Progenitor cell of endocrine pancreas (in vitro differentiated cells): ENCODE data around the gene BTBD9. TPM values are rescaled to one million over a fixed set of nuclear protein-coding genes. Genes with fewer than 3 reads are reported as not detected.

Experiments
- DNase-seq: peaks from one replicate; pipeline ENCODE4 v3.0.0; 2021; ENCODE audit warnings: low spot score; ENCODE audit not compliant: unreplicated experiment
- H3K27ac Mint-ChIP-seq: 2 replicates; pipeline ENCODE4 v1.8.0; 2021; ENCODE audit warnings: mild to moderate bottlenecking, moderate library complexity, mixed read lengths
- H3K27me3 Mint-ChIP-seq: 2 replicates; pipeline ENCODE4 v1.8.0; 2021; ENCODE audit warnings: mixed read lengths
- H3K36me3 Mint-ChIP-seq: 2 replicates; pipeline ENCODE4 v1.8.0; 2022; ENCODE audit warnings: mixed read lengths; ENCODE audit not compliant: insufficient read depth
- H3K4me1 Mint-ChIP-seq: 2 replicates; pipeline ENCODE4 v1.8.0; 2021; ENCODE audit warnings: low read depth, mixed read lengths
- H3K4me3 Mint-ChIP-seq: 2 replicates; pipeline ENCODE4 v1.8.0; 2021; ENCODE audit warnings: low read depth, mild to moderate bottlenecking, moderate library complexity, mixed read lengths
- H3K9me3 Mint-ChIP-seq: 2 replicates; pipeline ENCODE4 v1.8.0; 2021; ENCODE audit warnings: low read depth, mixed read lengths
- CTCF ChIP-seq: fragments of 200-600 bp; sonication (generic); IDR thresholded peaks from one replicate; pipeline ENCODE4 v1.5.0; 2021; ENCODE audit warnings: antibody characterized with exemption, mild to moderate bottlenecking; ENCODE audit not compliant: unreplicated experiment
- total RNA-seq: library from RNA; stranded (reverse); gene quantifications from 2 replicates; pipeline ENCODE4 v1.2.1, GENCODE V29; 2021

Gene BTBD9
- total RNA-seq, 1 donor from 2014 or later: 25.9 TPM

- Mint-ChIP-seq H3K4me1 (peaks cover 19% of the 10 kb centered on the region), H3K27ac (peak overlapping the region; percentile 8), H3K27me3 (no peaks in the 10 kb centered on the region), H3K9me3 (no peaks in the 10 kb centered on the region), H3K36me3 (no peaks in the 10 kb centered on the region), H3K4me3 (no peak overlapping the region)
- TF ChIP-seq CTCF: no peak
- DNase-seq: no peak
These were observed 421.5 kb downstream of the BTBD9 start for GRCh38 chr6:38218235-38218634.

GRCh38 chr6:38216451-38216850 is 423.3 kb downstream of the BTBD9 start:
- Mint-ChIP-seq H3K36me3 (no peaks in the 10 kb centered on the region), H3K4me1 (peaks cover 30% of the 10 kb centered on the region), H3K27me3 (no peaks in the 10 kb centered on the region), H3K9me3 (no peaks in the 10 kb centered on the region), H3K27ac (no peak overlapping the region), H3K4me3 (no peak overlapping the region)
- DNase-seq: no peak
- TF ChIP-seq CTCF: no peak

- H3K36me3 Mint-ChIP-seq: no peaks in the 10 kb centered on the region
- H3K4me3 Mint-ChIP-seq: no peak overlapping the region
- TF ChIP-seq CTCF: no peak
- H3K27ac Mint-ChIP-seq: no peak overlapping the region
- no peak for DNase-seq
- no peaks in the 10 kb centered on the region for H3K27me3 Mint-ChIP-seq
- peaks cover 28% of the 10 kb centered on the region for H3K4me1 Mint-ChIP-seq
- H3K9me3 Mint-ChIP-seq: no peaks in the 10 kb centered on the region
These were observed 423.9 kb downstream of the BTBD9 start for GRCh38 chr6:38215651-38216311.

GRCh38 chr6:38215225-38215624 is 424.5 kb downstream of the BTBD9 start:
- no peak for TF ChIP-seq CTCF
- Mint-ChIP-seq H3K4me1 (peaks cover 27% of the 10 kb centered on the region), H3K36me3 (no peaks in the 10 kb centered on the region), H3K4me3 (no peak overlapping the region), H3K27ac (no peak overlapping the region), H3K27me3 (no peaks in the 10 kb centered on the region), H3K9me3 (no peaks in the 10 kb centered on the region)
- DNase-seq: no peak

- Mint-ChIP-seq H3K27ac (no peak overlapping the region), H3K4me3 (no peak overlapping the region), H3K9me3 (no peaks in the 10 kb centered on the region), H3K4me1 (peaks cover 23% of the 10 kb centered on the region), H3K36me3 (no peaks in the 10 kb centered on the region), H3K27me3 (no peaks in the 10 kb centered on the region)
- DNase-seq: no peak
- no peak for TF ChIP-seq CTCF
These were observed 425.6 kb downstream of the BTBD9 start for GRCh38 chr6:38214159-38214558.
